ENCODE data around the gene SLC25A41.

- no peak for TF ChIP-seq POU2F2 (IDR thresholded peaks at IDR 0.05; ENCODE audit: low read depth, low read length)
- TF ChIP-seq POLR2A (IDR thresholded peaks at IDR 0.05; ENCODE audit: low read depth, low read length), result no peak
- TF ChIP-seq POLR2AphosphoS5 (IDR thresholded peaks at IDR 0.05; ENCODE audit: low read depth, low read length), result no peak
- no peak for TF ChIP-seq TAF1 (IDR thresholded peaks at IDR 0.05; ENCODE audit: low read depth, low read length)
- no peak for TF ChIP-seq SPI1 (IDR thresholded peaks at IDR 0.05; ENCODE audit: low read depth, low read length)
Measured at GRCh38 chr19:6379744-6380143, 53.8 kb downstream of the SLC25A41 start.
